Measurements from ENCODE around the gene DAD1. TPM values are rescaled to one million over a fixed set of nuclear protein-coding genes. Genes with fewer than 3 reads are reported as not detected.
A peak's percentile ranks its signal among the peaks of the same experiment; 100 is the strongest.

The DAD1 gene
- total and polyA plus RNA-seq, 2 experiments from 2014 or later = 327 to 463 TPM

GRCh38 chr14:22552001-22552826, 36.8 kb downstream of the DAD1 start:
- no peaks in the 10 kb centered on the region for H3K79me2 ChIP-seq
- H3K27ac ChIP-seq = no peak overlapping the region
- H2AFZ ChIP-seq = no peak overlapping the region
- no peak for DNase-seq (ENCODE audit: low spot score)
- 82% methylated on average over 13 of the region's 13 CpGs for WGBS (ENCODE audit: low lambda C conversion rate, missing lambda C conversion rate)
- no peak overlapping the region for H3K4me3 ChIP-seq
- TF ChIP-seq EZH2phosphoT487 (IDR thresholded peaks at IDR 0.05; ENCODE audit: low read depth, severe bottlenecking, unreplicated experiment) = no peak
- H3K36me3 ChIP-seq (replicated peaks; ENCODE audit: insufficient read depth, low read depth) = no peaks in the 10 kb centered on the region
- H3K9me2 ChIP-seq (replicated peaks; ENCODE audit: insufficient read depth) = no peaks in the 10 kb centered on the region
- no peaks in the 10 kb centered on the region for H3K27me3 ChIP-seq
- no peaks in the 10 kb centered on the region for H4K20me1 ChIP-seq (ENCODE audit: insufficient read depth, poor library complexity, severe bottlenecking)
- H3K4me2 ChIP-seq = no peak overlapping the region
- H3K9me3 ChIP-seq (ENCODE audit: low read depth) = no peaks in the 10 kb centered on the region
- peaks cover 24% of the 10 kb centered on the region for H3K4me1 ChIP-seq (ENCODE audit: insufficient read depth)

DNA sequence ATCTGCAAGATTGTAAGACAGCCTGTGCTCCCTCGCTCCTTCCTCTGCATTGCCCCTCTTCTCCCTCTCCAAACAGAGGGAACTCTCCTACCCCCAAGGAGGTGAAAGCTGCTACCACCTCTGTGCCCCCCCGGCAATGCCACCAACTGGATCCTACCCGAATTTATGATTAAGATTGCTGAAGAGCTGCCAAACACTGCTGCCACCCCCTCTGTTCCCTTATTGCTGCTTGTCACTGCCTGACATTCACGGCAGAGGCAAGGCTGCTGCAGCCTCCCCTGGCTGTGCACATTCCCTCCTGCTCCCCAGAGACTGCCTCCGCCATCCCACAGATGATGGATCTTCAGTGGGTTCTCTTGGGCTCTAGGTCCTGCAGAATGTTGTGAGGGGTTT, 37.4 kb downstream of the DAD1 start:
- H3K4me3 ChIP-seq = no peak overlapping the region
- TF ChIP-seq EZH2phosphoT487 (IDR thresholded peaks at IDR 0.05; ENCODE audit: low read depth, severe bottlenecking, unreplicated experiment) (no peak), CTCF (IDR thresholded peaks at IDR 0.05; ENCODE audit: poor library complexity) (no peak), EZH2 (IDR thresholded peaks at IDR 0.05; ENCODE audit: borderline replicate concordance) (no peak)
- 80% methylated on average over 5 of the region's 5 CpGs for WGBS (ENCODE audit: low lambda C conversion rate, missing lambda C conversion rate)
- H3K4me1 ChIP-seq (ENCODE audit: insufficient read depth) = peaks cover 30% of the 10 kb centered on the region
- DNase-seq (ENCODE audit: low spot score) = no peak
- H3K27ac ChIP-seq = no peak overlapping the region
- no peaks in the 10 kb centered on the region for H3K27me3 ChIP-seq
- no peak overlapping the region for H3K4me2 ChIP-seq
- H3K36me3 ChIP-seq (replicated peaks; ENCODE audit: insufficient read depth, low read depth) = no peaks in the 10 kb centered on the region
- no peaks in the 10 kb centered on the region for H3K9me2 ChIP-seq (replicated peaks; ENCODE audit: insufficient read depth)
- no peak overlapping the region for H2AFZ ChIP-seq
- no peaks in the 10 kb centered on the region for H4K20me1 ChIP-seq (ENCODE audit: insufficient read depth, poor library complexity, severe bottlenecking)
- H3K9me3 ChIP-seq (ENCODE audit: low read depth) = no peaks in the 10 kb centered on the region
- H3K79me2 ChIP-seq = no peaks in the 10 kb centered on the region

- no peaks in the 10 kb centered on the region for H3K79me2 ChIP-seq
- no peak overlapping the region for H3K4me2 ChIP-seq
- H3K9me3 ChIP-seq (ENCODE audit: low read depth) = no peaks in the 10 kb centered on the region
- H3K4me1 ChIP-seq (ENCODE audit: insufficient read depth) = peaks cover 37% of the 10 kb centered on the region
- H3K27ac ChIP-seq = peak overlapping the region; percentile 17
- no peak overlapping the region for H2AFZ ChIP-seq
- no peak for DNase-seq (ENCODE audit: low spot score)
- H3K27me3 ChIP-seq = no peaks in the 10 kb centered on the region
- H4K20me1 ChIP-seq (ENCODE audit: insufficient read depth, poor library complexity, severe bottlenecking) = no peaks in the 10 kb centered on the region
- H3K4me3 ChIP-seq = no peak overlapping the region
- WGBS (ENCODE audit: low lambda C conversion rate, missing lambda C conversion rate) = 65% methylated on average over 11 of the region's 11 CpGs
- no peaks in the 10 kb centered on the region for H3K36me3 ChIP-seq (replicated peaks; ENCODE audit: insufficient read depth, low read depth)
- no peaks in the 10 kb centered on the region for H3K9me2 ChIP-seq (replicated peaks; ENCODE audit: insufficient read depth)
- TF ChIP-seq EZH2 (IDR thresholded peaks at IDR 0.05; ENCODE audit: borderline replicate concordance) = no peak
- TF ChIP-seq EZH2phosphoT487 (IDR thresholded peaks at IDR 0.05; ENCODE audit: low read depth, severe bottlenecking, unreplicated experiment) = no peak
- TF ChIP-seq CTCF (IDR thresholded peaks at IDR 0.05; ENCODE audit: poor library complexity) = no peak
These were observed 38.9 kb downstream of the DAD1 start for GRCh38 chr14:22549981-22550673.
